HEK293 (cell line): Measurements from ENCODE around the gene PLA2G4A.

ENCODE experiments used
- CTCF ChIA-PET: fragments of 350-600 bp; formaldehyde crosslinking; extraction: SDS; loops from one replicate; lab custom pipeline; 2021; ENCODE audit warnings: antibody characterized with exemption; lab: Yijun Ruan, JAX
- POLR2A ChIA-PET: fragments of 300-600 bp; formaldehyde crosslinking; extraction: SDS; loops from one replicate; lab custom pipeline; 2020; ENCODE audit warnings: antibody characterized with exemption, inconsistent platforms; lab: Yijun Ruan, JAX
- H3K27ac ChIP-seq: fragments of 200-500 bp; sonication (Bioruptor generic); 2 replicates; pipeline ENCODE4 v1.5.1; 2014; ENCODE audit warnings: low read depth, low read length, control low read depth, inconsistent platforms; ENCODE audit errors: extremely low read depth
- H3K36me3 ChIP-seq, 2 experiments: fragments of 200-500 bp in 1 of 2; sonication (Bioruptor generic) in 1 of 2; 1 replicate in 1 of 2; 2 replicates in 1 of 2; pipeline ENCODE4 v1.5.1; 2014 to 2017; ENCODE audit warnings: inconsistent platforms in 2 of 2, low read length in 2 of 2; ENCODE audit not compliant: control insufficient read depth in 2 of 2, insufficient read depth in 1 of 2
- H3K4me1 ChIP-seq: fragments of 200-500 bp; sonication (Bioruptor generic); 2 replicates; pipeline ENCODE4 v1.5.1; 2014; ENCODE audit warnings: mild to moderate bottlenecking, low read length, inconsistent platforms; ENCODE audit not compliant: control insufficient read depth, insufficient read depth
- H3K4me3 ChIP-seq: 2 replicates; pipeline ENCODE4 v1.5.1; 2011; ENCODE audit warnings: low read depth, mild to moderate bottlenecking, control low read depth, low read length, moderate library complexity
- H3K9me3 ChIP-seq: fragments of 200-500 bp; sonication (Bioruptor generic); 2 replicates; pipeline ENCODE4 v1.5.1; 2014; ENCODE audit warnings: low read depth, low read length, inconsistent platforms; ENCODE audit not compliant: control insufficient read depth, insufficient read depth
- ATF2 ChIP-seq: fragments of 450-650 bp; formaldehyde crosslinking; IDR thresholded peaks from 2 replicates; pipeline ENCODE4 v1.5.1; 2016; ENCODE audit warnings: missing biosample characterization, missing genetic modification characterization, low read depth
- KLF10 ChIP-seq: fragments of 450-650 bp; IDR thresholded peaks from 2 replicates; pipeline ENCODE4 v1.5.1; 2018; ENCODE audit warnings: missing biosample characterization, mild to moderate bottlenecking, missing genetic modification characterization
- OVOL3 ChIP-seq: fragments of 450-650 bp; formaldehyde crosslinking; IDR thresholded peaks from 2 replicates; pipeline ENCODE4 v1.5.1; 2016; ENCODE audit warnings: missing biosample characterization, missing genetic modification characterization
- PATZ1 ChIP-seq: fragments of 450-650 bp; formaldehyde crosslinking; IDR thresholded peaks from 2 replicates; pipeline ENCODE4 v1.5.1; 2016; ENCODE audit warnings: missing biosample characterization, missing genetic modification characterization
- ZBTB21 ChIP-seq: fragments of 450-650 bp; formaldehyde crosslinking; IDR thresholded peaks from 2 replicates; pipeline ENCODE4 v1.5.1; 2017; ENCODE audit warnings: missing biosample characterization, missing genetic modification characterization
- ZFP37 ChIP-seq: fragments of 450-650 bp; formaldehyde crosslinking; IDR thresholded peaks from 2 replicates; pipeline ENCODE4 v1.5.1; 2016; ENCODE audit warnings: missing biosample characterization, missing genetic modification characterization
- ZNF121 ChIP-seq: fragments of 450-650 bp; formaldehyde crosslinking; IDR thresholded peaks from 2 replicates; pipeline ENCODE4 v1.5.1; 2016; ENCODE audit warnings: missing biosample characterization, missing genetic modification characterization
- ZNF140 ChIP-seq: fragments of 450-650 bp; formaldehyde crosslinking; IDR thresholded peaks from 2 replicates; pipeline ENCODE4 v1.5.1; 2016; ENCODE audit warnings: missing biosample characterization, missing genetic modification characterization
- ZNF157 ChIP-seq: fragments of 450-650 bp; formaldehyde crosslinking; IDR thresholded peaks from 2 replicates; pipeline ENCODE4 v1.5.1; 2016; ENCODE audit warnings: missing biosample characterization, missing genetic modification characterization
- ZNF175 ChIP-seq: fragments of 450-650 bp; formaldehyde crosslinking; IDR thresholded peaks from 2 replicates; pipeline ENCODE4 v1.5.1; 2016; ENCODE audit warnings: missing biosample characterization, missing genetic modification characterization
- ZNF202 ChIP-seq: fragments of 450-650 bp; formaldehyde crosslinking; IDR thresholded peaks from 2 replicates; pipeline ENCODE4 v1.5.1; 2016; ENCODE audit warnings: missing biosample characterization, missing genetic modification characterization, borderline replicate concordance
- ZNF24 ChIP-seq: fragments of 450-650 bp; formaldehyde crosslinking; IDR thresholded peaks from 2 replicates; pipeline ENCODE4 v1.5.1; 2016; ENCODE audit warnings: missing biosample characterization, missing genetic modification characterization
- ZNF248 ChIP-seq: fragments of 450-650 bp; formaldehyde crosslinking; IDR thresholded peaks from 2 replicates; pipeline ENCODE4 v1.5.1; 2017; ENCODE audit warnings: missing biosample characterization, missing genetic modification characterization
- ZNF398 ChIP-seq: fragments of 450-650 bp; formaldehyde crosslinking; IDR thresholded peaks from 2 replicates; pipeline ENCODE4 v1.5.1; 2017; ENCODE audit warnings: missing biosample characterization, missing genetic modification characterization
- ZNF600 ChIP-seq: fragments of 450-650 bp; formaldehyde crosslinking; IDR thresholded peaks from 2 replicates; pipeline ENCODE4 v1.5.1; 2016; ENCODE audit warnings: missing biosample characterization, missing genetic modification characterization
- ZNF610 ChIP-seq: fragments of 450-650 bp; formaldehyde crosslinking; IDR thresholded peaks from 2 replicates; pipeline ENCODE4 v1.5.1; 2016; ENCODE audit warnings: missing biosample characterization, missing genetic modification characterization, borderline replicate concordance
- ZNF621 ChIP-seq: fragments of 450-650 bp; formaldehyde crosslinking; IDR thresholded peaks from 2 replicates; pipeline ENCODE4 v1.5.1; 2017; ENCODE audit warnings: missing biosample characterization, missing genetic modification characterization
- ZNF645 ChIP-seq: fragments of 450-650 bp; formaldehyde crosslinking; IDR thresholded peaks from 2 replicates; pipeline ENCODE4; 2016; ENCODE audit warnings: missing biosample characterization, missing genetic modification characterization
- ZNF670 ChIP-seq: fragments of 450-650 bp; formaldehyde crosslinking; IDR thresholded peaks from 2 replicates; pipeline ENCODE4 v1.5.1; 2016; ENCODE audit warnings: missing biosample characterization, missing genetic modification characterization, low read depth
- ZNF768 ChIP-seq: fragments of 450-650 bp; formaldehyde crosslinking; IDR thresholded peaks from 2 replicates; pipeline ENCODE4 v1.5.1; 2018; ENCODE audit warnings: missing biosample characterization, mild to moderate bottlenecking, missing genetic modification characterization
- ZNF830 ChIP-seq: fragments of 450-650 bp; IDR thresholded peaks from 2 replicates; pipeline ENCODE4 v1.5.0; 2018; ENCODE audit warnings: missing biosample characterization, missing genetic modification characterization, low read depth, mild to moderate bottlenecking, moderate library complexity

The PLA2G4A gene

GRCh38 chr1:187032316-187032981 lies 203.7 kb downstream of the PLA2G4A start:
- POLR2A ChIA-PET, result no interaction called here
- CTCF ChIA-PET, result no interaction called here
- H3K4me1 ChIP-seq, result no peaks in the 10 kb centered on the region
- H3K27ac ChIP-seq, result no peak overlapping the region
- no peak overlapping the region for H3K4me3 ChIP-seq
- H3K9me3 ChIP-seq, result no peaks in the 10 kb centered on the region
- no peaks in the 10 kb centered on the region for H3K36me3 ChIP-seq
- TF ChIP-seq ZNF610 (tag by site-specific recombination) (no peak), OVOL3 (tag by site-specific recombination) (no peak), ZNF24 (tag by site-specific recombination) (no peak)

- Histone ChIP-seq H3K4me3 (no peak overlapping the region), H3K9me3 (no peaks in the 10 kb centered on the region), H3K27ac (no peak overlapping the region), H3K36me3 (no peaks in the 10 kb centered on the region), H3K4me1 (no peaks in the 10 kb centered on the region)
- 0 out of 2 replicates have a peak, but pooled peaks have one; percentile 14 for TF ChIP-seq ATF2 (tag by site-specific recombination)
- no peak for TF ChIP-seq OVOL3 (tag by site-specific recombination)
- TF ChIP-seq ZNF157, result no peak
- TF ChIP-seq ZNF645 (tag by site-specific recombination), result no peak
- POLR2A ChIA-PET, result no interaction called here
- CTCF ChIA-PET, result interaction anchor here (1.1 kb wide), 1 partner anchor 11 kb away, joined by 3 read pairs; no protein-coding TSS in a partner anchor
Observed at GRCh38 chr1:187032982-187033692, 204.4 kb downstream of the PLA2G4A start.

- H3K36me3 ChIP-seq, result no peaks in the 10 kb centered on the region
- no peaks in the 10 kb centered on the region for H3K4me1 ChIP-seq
- H3K4me3 ChIP-seq, result no peak overlapping the region
- CTCF ChIA-PET, result interaction anchor here (0.6 to 1.1 kb wide), 3 partner anchors 12 to 387 kb away, joined by 3 to 7 read pairs (median 5); no protein-coding TSS in a partner anchor
- no peaks in the 10 kb centered on the region for H3K9me3 ChIP-seq
- POLR2A ChIA-PET, result no interaction called here
- no peak overlapping the region for H3K27ac ChIP-seq
- TF ChIP-seq ZNF121 (tag by site-specific recombination) (no peak), ZFP37 (tag by site-specific recombination) (no peak), PATZ1 (tag by site-specific recombination) (no peak), ZNF398 (tag by site-specific recombination) (no peak), ZNF175 (tag by site-specific recombination) (no peak), ZNF621 (tag by site-specific recombination) (no peak), ZBTB21 (tag by site-specific recombination) (no peak), ZNF670 (tag by site-specific recombination) (no peak), ZNF248 (no peak), KLF10 (no peak), ZNF600 (tag by site-specific recombination) (no peak), ZNF140 (no peak), ZNF768 (tag by site-specific recombination) (no peak), ZNF830 (tag by site-specific recombination) (no peak), ZNF202 (tag by site-specific recombination) (no peak)
Observed at GRCh38 chr1:187033693-187034390, 205.1 kb downstream of the PLA2G4A start.
